HG02678 (cell line): Measurements from ENCODE around the gene TOP3B.

Experiments
- ATAC-seq: cut with Tn5 transposase; IDR thresholded peaks from one replicate; pipeline ENCODE4 v1.9.1; 2021; ENCODE audit warnings: mild to moderate bottlenecking, moderate library complexity; ENCODE audit not compliant: unreplicated experiment

The TOP3B gene, protein sequence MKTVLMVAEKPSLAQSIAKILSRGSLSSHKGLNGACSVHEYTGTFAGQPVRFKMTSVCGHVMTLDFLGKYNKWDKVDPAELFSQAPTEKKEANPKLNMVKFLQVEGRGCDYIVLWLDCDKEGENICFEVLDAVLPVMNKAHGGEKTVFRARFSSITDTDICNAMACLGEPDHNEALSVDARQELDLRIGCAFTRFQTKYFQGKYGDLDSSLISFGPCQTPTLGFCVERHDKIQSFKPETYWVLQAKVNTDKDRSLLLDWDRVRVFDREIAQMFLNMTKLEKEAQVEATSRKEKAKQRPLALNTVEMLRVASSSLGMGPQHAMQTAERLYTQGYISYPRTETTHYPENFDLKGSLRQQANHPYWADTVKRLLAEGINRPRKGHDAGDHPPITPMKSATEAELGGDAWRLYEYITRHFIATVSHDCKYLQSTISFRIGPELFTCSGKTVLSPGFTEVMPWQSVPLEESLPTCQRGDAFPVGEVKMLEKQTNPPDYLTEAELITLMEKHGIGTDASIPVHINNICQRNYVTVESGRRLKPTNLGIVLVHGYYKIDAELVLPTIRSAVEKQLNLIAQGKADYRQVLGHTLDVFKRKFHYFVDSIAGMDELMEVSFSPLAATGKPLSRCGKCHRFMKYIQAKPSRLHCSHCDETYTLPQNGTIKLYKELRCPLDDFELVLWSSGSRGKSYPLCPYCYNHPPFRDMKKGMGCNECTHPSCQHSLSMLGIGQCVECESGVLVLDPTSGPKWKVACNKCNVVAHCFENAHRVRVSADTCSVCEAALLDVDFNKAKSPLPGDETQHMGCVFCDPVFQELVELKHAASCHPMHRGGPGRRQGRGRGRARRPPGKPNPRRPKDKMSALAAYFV

DNA sequence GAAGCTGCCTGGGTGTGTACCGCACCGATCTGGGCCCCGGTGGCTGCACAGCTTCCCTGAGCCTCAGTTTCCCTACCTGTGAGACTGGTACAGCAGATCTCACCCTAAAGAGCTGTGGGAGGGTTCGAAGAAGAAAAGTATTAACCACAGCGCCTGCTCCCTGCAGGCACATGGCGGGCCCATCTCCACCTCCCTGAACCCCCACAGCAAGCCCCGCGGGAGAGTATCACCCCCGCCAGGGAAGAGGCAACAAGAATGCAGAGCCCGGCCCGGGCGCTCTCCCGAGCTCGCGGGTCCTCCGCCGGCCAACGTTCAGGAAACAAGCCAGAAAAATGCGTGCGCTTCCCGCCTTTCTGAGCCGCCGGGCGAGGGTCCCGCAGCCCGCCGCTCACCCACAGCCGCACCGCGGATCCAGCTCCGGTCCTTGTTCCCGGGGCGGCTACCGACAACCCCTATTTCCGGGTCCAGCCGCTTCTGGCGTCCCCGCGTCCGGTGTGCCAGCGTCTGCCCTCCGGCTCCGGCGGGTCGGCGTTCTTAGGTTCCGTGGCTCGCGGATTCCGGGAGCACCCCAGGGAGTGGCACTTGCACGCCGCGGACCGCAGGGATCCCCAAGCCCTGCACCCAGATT, at the start of gene TOP3B:
TSS of gene TOP3B (minus strand) at position 450 of the 628 bp plus-strand sequence. CDS start 7,078 bp downstream, outside the sequence.
- ATAC-seq: peak; percentile 71

DNA sequence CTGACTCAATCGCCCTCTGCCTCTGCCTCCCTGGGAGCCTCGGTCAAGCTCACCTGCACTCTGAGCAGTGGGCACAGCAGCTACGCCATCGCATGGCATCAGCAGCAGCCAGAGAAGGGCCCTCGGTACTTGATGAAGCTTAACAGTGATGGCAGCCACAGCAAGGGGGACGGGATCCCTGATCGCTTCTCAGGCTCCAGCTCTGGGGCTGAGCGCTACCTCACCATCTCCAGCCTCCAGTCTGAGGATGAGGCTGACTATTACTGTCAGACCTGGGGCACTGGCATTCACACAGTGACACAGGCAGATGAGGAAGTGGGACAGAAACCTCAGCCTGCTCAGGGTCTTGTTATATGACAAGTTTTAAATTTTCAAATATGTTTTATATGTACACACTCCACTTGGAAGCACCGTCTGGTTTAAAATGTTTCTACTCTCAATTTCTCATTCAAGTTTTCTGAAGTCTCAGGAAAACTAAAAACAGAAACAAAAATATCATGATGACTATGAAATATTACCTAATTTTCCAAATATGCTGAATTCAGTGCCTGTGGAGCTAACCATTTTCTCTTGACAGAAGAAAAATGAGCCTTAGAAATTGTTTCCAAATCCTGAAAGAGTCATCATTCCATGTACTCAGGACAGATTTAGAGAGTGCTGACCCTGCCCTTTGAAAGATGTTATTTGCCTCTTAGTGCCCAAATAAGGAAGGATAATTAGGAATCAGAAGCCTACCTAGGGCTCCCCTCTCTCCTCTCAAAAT, 48.8 kb upstream of the TOP3B start:
- ATAC-seq: peak; percentile 35

DNA sequence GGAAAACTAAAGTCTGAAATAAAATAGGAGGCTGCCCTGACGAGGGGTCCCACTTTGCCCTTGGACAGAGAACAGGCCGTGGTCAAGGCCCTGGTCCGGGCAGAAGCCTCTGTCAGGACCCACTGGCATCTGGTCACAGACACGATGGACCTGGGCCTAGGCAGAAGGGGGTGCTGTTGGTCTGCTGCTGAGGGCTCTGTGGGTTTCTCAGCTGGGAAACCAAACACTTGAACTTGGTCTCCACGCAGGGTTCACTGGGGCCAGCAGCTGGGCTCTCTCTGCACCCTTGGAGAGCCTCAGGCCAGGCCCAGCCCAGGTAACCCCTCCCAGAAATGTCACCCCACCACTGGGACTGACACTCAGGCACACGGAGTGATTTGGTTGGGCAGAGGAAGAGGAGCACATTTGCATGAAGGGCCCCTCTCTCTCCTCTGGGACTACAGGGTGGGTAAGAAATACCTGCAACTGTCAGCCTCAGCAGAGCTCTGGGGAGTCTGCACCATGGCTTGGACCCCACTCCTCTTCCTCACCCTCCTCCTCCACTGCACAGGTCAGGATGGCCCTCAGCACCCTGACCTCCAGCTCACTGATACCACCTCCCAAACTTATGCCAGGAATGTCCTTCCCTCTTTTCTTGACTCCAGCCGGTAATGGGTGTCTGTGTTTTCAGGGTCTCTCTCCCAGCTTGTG, 48.1 kb upstream of the TOP3B start:
- peak; percentile 48 for ATAC-seq

DNA sequence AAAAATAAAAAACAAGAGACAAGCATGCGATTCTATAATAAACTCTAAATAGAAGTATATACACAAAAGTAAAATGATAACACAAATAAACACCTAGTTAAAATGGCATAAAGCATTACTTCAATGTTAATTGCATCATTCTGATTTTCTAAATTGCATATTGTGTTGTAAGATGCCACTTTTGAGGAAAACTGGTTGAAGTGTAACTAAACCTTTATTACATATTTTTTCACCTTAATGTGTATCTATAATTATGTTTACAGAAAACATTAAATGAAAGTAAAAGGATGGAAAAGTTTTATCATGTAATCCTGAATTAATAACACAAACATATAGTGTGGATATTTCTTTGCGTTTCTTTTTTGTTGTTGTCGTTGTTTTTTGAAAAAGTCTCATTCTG, 45.4 kb upstream of the TOP3B start:
- ATAC-seq: no peak

DNA sequence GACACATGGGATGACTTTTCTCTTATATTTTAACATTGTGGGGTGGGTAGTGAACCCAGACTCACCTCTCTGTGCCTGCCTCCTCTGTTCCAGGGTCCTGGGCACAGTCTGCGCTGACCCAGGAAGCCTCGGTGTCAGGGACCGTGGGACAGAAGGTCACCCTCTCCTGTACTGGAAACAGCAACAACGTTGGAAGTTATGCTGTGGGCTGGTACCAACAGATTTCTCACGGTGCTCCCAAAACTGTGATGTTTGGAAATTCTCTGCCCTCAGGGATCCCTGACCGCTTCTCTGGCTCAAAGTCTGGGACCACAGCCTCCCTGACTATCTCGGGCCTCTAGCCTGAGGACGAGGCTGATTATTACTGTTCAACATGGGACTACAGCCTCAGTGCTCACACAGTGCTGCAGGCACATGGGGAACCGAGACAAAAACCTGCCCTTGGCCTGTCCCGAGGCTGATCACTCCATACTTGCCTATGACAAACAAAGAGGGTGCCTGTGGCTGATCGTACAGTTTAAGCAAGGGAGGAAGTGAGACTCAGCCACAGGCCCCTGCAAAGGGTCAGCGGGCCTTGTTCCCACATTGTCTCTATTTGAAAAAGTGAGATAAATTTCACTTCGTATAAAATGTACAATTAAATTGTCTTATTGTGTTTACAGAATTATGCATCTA, 43.7 kb upstream of the TOP3B start:
- peak; percentile 58 for ATAC-seq

DNA sequence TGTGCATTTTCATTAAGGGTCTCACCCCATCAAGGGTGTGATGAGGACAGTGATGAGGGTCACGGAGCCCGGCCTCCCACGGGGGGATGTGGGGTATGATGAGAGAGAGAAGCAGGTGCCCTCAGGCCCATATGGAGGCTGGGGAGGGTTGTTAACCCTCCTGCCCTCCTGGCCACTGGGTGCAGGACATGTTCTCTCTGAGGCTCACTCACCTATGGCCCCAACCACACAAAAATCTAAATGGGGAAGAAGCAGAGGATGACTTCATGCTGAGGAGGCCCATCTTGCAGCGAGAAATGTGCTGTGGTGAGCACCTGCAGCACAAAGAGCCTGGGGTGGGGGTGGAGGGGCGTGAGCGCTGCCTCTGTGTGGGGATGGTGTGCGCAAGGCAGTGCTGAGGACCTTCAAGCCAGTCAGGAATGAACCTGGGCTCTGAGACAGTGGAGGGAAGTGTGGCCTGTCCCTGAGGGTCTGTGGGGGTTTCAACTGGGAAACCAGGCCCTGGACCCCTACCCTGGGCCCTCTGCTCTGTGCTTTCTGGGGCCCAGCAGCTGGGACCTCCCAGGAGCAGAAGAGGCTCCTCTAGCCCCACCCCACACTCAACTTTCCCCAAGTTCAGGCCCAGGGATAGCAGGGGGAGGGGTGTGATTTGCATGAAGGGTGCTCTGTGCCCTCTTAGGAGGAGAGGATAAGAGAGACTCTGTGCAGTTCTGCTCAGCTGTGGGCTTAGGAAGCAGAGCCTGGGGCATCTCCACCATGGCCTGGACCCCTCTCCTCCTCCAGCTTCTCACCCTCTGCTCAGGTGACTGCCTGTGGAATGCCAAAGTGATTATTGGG, 43.0 kb upstream of the TOP3B start:
- no peak for ATAC-seq

DNA sequence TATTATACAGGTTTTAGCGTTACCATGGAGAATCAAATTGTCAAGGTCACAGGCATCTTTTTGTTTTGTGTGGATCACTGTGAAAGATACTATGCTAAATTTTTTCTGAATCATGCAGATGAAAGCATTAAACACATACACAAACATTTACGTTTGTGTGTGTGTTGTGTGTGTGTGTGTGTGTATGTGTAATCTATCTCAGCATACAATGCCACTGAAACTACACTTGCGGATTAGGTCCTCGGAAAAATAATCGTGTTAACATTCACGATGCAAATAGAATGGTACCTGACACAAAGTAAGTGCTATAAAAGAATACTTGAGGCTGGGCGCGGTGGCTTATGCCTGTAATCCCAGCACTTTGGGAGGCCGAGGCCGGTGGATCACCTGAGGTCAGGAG, 41.9 kb upstream of the TOP3B start:
- ATAC-seq: no peak

DNA sequence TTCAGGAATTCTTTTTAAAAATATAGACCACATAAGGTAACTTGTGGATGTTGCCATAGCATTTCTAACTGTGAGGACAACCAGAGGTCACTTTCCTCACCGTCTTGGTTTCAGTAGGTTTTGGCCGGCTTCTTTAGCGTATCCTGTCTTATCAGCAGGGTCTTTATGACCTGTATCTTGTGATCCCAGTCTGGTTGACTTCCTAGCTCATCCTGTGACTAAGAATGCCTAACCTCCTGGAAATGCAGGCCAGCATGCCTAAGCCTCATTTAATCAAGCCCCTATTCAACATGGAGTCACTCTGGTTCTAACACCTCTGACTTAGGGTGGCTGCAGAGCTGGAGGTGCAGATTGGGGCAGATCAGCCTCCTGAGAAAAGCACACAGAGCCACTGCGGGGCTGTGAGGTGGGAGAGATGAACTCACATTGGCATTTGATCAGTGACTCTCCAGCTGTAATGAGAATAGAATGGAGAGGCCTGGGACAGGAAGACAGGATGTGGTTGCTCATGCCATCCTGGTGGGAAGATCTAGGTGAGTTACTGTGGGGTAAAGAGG, 41.1 kb upstream of the TOP3B start:
- ATAC-seq: no peak

DNA sequence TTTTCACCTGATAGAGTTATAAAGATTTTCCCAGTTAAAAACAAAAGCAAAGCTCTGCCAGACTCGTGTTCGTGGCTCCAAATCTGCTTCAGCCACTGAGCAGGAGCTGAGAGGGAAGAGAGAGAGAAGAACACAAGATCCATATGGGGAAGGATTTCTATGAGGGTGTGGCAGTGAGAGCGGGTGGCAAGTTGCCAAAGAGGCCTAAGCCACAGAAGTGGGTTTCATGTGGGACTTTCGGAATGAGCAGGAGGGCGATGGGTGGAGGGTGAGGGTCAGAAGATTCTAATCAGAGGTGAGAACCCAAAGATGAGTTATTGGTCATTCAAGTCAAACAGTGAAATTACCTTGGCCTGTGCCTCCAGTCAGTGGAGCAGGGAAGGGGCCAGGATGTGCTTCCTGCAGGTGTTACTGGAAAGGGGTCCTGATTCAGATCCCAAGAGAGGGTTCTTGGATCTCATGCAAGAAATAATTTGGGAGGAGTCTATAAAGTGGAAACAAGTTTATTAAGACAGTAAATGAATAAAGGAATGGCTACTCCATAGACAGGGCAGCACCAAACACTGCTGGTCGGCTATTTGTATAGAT, 40.5 kb upstream of the TOP3B start:
- no peak for ATAC-seq

DNA sequence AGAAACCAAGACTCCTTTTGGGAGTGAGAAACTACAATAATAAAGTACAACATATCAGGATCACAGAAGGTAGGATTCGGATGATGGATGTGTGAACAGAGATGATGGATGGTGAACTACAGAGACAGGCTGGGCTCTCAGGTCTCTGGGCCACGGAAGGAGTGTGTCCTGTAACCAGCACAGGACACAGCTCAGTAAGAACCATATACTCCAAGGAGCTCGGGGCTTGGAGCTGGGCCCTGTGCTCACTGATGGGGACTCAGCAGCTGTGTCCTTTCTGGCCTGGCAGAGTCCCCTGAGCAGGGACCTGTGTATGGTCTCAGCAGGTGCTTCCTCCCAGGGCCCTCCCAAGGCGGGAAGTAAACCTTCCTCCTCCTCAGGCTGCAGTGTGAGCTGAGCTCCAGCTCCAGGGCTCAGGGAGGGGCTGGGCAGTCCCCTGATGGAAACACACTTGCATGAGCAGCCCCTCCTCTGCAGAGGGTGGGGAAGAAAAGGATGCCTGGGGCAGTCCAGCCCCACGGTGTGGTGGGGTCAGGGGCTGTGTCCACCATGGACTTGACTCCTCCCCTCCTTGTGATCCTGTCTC, 39.8 kb upstream of the TOP3B start:
- ATAC-seq: no peak

DNA sequence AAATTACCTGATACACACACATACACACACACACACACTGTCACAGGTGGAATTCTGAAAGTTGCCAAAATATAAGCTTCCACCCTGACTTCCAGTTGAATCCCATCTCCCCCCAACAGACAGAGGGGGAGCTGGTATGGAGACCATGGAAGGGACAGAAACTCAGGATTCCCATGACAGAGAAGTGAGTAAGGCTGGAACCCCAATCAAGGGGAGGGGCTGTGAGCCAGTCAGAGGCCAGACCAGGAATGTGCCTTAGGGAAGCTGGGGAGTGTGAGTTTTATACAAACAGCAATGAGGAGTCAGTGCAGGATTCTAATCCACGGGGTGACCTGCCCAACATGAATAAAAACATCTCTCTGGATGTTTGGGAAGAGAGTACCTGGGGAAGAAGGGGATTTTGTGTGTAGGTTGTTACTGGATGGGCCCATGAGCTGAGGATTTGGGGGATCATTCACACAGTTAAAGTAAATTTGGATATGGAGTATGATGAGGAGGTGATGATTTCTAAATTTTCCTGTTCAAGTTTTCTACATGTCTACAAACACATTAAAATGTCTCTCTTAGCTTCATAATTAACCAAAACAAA, 38.7 kb upstream of the TOP3B start:
- ATAC-seq: no peak

DNA sequence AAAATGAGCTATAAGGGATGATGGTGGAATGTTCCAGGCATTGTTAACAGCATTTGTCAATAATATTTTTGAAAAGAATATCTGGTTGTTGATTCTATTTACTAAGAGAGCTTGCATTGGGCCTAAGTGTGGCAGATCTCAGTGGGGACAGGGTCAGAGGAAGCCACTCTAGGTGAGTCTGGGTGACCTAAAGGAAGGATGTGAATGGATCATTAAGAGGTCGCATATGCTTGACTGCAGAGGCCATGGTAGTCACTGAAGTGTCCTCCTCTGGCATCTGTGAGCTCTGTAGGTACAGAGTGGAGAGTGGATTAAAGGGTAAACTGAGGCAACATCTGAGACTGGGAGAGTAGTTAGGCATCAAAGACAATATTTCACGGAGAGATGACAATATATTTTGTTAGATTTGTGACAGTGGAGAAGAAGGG, 37.9 kb upstream of the TOP3B start:
- no peak for ATAC-seq

DNA sequence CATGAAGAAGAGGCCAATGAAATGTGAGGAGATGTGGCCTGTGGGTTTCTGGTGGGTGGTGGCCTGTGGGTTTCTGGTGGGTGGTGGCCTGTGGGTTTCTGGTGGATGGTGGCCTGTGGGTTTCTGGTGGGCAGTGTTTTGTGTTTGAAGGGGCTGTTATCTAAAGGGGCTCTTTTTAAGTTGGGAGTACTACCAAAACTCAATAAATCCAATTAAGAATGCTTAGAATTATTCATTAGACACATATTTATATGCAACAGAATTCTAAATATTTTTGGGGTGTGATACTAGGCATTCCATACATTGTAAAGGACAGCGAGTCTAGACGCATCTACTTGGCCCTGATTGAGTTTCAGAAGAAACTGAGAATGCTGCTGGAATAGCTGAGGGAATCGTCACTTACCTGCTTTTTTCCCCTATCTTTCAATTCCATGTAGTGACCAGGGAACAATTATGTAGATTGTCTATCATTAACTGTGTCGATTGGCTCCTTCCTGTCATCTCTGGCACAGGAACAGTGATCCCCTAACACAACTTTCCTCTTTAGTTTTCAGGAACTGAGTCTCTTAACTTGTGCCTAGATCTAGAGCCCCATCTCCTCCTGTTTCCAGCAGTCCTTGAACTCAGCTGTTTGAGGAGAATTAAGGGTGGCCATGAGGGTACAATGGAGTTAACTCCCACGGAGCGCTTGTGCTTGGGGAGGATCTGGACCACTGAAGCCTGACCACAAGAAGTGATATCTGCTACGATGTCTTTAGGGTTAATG, 37.3 kb upstream of the TOP3B start:
- no peak for ATAC-seq

DNA sequence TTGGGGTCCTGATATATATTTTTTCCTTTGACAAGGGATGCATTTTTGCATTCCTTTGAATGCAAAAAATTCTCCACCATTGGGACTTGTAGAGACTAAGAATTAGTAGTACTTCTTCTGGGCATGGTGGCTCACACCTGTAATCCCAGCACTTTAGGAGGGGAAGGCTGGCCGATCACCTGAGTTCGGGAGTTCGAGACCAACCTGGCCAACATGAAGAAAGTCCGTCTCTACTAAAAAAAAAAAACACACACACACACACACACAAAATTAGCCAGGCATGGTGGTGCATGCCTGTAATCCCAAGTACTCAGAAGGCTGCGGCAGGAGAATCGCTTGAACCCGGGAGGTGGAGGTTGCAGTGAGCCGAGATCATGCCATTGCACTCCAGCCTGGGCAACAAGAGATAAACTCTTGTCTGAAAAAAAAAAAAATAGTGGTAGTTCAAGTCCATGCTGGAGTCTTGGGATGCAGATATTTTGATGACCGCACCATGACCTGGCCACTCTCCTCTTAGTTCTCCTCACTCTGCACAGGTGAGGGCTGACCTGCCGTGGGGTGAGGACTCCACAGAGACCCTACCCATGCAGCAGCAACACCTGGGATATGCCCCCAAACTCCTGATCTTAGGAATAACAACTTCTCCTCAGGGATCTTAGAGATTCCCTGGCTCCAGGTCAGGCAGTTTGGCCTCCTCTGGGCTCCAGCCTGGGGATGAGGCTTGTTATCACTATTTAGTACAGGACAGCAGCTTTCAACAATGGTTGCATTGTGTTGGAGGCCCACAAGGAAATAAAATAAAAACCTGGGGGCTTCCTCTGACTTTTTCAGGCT, 36.5 kb upstream of the TOP3B start:
- ATAC-seq: no peak

DNA sequence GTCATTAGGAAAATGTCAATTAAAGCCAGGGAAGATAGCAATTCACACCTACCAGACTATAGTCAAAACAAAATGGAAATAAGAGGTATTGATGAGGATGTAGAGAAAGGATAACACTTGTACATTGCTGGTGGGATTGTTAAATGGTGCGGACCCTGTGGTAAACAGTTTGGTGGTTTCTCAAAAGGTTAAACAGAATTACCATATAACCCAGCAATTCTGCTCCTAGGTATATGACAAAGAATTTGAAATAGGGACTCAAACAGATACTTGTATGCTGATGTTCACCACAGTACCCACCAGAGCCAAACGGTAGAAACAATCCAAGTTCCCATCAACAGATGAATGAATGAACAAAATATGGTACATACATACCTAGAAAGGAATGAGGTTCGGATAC, 33.0 kb upstream of the TOP3B start:
- no peak for ATAC-seq

DNA sequence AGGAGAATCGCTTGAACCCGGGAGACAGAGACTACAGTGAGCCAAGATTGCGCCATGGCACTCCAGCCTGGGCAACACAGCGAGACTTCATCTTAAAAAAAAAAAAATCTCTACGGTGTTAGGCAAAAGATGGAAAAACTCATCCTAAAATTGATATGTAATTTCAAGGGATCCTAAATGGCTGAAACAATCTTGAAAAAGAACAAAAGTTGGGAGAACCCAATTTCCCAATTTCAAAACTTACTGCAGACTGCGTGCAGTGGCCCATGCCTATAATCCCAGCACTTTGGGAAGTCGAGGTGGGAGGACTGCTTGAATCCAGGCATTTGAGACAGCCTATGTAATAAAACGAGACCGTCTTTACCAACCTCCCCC, 31.7 kb upstream of the TOP3B start:
- ATAC-seq: no peak
